Inferior parietal cortex (tissue), 1 donor: ENCODE data around the gene TCF19.

ENCODE experiments used
- DNase-seq: peaks from one replicate; pipeline ENCODE4 v3.0.0-alpha.2; 2016; ENCODE audit errors: extremely low spot score

TCF19 gene

DNA sequence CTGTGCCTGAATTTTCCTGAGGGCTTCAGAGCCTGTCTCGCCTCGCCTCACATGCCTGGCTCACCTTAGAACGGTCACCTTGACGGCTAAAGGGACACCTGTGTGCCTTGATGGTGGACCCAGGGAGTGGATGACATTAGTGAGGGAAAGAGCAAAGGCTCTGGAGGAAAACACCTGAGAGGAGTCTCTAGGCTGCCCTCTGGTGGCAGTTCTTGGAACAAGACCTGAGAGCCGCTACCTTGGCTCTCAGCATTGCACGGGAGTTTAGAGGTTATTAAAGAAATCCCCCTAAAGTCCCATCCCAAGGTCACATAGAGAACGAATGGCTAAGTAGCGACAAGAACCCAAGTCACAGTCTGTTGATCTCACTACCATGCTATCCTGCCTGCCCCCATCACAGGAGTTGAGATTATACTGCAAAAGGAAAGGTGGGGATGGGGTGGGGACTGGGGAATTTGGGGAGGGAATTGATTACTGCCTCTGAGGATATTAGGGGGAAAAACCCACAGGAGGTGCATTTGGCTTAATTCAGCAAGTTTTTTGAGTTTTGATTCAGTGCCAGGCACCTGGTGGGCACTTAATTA lies 30.2 kb upstream of the TCF19 start:
- peak; percentile 74 for DNase-seq

DNA sequence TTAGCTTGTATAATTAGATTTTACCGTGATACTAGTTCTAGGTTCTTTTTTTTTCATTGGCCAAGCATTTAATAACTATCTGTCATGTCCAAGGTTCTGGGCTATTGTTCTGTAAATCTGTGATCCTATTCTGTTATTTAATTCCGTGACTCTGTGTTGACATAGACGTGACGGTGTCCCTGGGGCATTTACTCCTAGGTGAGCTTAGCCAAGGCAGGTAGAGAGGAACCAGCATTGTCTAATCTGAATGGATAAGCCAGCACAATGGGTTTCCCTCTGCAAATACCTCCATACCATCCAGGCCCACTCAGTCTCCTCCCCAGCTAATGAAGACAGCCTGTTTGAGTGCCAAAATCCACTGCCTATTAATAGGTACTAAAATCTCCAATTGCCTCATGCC lies 29.3 kb upstream of the TCF19 start:
- DNase-seq = no peak

DNA sequence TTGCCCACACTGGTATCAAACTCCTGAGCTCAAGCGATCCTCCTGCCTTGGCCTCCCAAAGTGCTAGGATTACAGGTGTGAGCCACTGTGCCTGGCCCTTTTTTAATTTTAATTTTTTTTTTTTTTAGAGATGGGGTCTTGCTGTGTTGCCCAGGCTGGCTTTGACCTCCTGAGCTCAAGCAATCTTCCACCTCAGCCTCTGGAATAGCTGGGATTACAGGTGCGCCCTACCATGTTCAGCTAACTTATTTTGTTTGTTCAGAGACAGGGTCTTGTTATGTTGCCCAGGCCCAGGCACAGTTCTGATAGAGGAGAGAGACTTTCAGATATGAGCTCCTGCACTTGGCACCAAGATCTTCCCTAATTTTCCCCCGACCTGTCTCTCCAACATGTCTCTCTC lies 27.6 kb upstream of the TCF19 start:
- DNase-seq = no peak

DNA sequence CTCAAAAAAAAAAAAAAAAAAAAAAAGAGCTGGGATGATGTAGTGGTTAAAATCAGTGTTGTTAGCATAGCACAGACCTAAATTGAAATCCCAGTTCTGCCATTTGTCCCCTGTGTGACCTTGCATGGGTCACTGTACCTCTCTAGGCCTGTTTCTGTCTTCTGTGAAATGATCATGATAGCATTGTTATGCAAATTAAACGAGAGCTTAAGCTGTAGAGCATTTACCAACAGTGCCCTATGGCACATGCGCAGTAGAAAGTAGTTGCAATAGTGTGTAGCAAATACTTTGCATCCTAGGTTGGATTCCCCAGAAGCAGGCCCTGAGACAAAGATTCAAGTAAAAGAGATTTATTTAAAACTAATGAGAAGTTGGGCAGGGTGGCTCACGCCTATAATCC lies 26.8 kb upstream of the TCF19 start:
- DNase-seq = no peak

DNA sequence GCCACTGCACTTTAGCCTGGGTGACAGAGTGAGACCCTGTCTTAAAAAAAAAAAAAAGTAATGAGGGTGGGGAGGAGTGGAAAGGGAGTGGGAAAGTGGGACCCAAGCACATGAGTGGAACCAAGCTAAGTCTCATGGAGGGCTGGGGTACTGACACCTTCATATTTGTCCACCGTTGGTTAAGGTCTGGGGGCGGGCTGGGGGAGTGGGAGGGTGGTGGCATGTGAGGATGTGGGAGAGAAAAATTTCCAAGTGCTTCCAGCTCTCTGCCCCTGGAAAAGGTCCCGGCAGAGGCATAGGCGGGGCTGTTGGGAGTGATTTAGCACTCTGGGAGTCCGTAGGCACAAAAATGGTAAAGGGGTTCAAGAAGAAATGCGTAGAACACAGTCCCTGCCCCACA lies 25.6 kb upstream of the TCF19 start:
- DNase-seq = no peak

DNA sequence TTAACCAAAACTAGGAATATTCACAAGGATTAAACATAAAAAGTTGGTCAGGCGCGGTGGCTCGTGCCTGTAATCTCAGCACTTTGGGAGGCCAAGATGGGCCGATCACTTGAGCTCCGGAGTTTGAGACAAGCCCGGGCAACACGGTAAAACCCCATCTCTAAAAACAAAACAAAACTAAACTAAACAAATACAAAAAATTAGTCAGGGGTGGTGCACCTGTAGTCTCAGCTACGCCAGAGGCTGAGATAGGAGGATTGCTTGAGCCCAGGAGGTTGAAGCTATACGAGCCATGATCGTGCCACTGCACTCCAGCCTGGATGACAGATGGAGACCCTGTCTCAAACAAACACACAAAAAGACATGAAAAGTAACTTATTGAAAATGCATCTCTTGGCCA lies 22.7 kb upstream of the TCF19 start:
- no peak for DNase-seq

DNA sequence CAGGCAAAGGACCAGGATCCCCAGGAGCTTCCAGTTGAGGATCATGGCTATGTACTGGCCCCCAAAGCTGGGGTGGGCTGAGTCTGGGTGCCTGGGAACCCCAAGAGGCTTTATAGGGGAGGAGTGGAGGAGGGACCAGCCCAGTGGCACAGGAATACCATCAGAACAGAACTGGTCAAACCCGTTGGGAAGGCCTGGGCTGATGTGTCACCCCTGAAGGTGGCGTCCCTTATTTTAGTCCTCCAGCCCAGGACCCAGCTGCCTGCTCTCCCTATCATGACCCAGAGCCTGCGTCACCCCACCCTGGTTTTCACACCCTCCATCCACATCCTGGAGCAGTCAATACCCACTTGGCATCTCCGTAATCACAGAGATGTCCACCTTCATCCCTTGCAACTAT lies 19.4 kb upstream of the TCF19 start, which contains the start of gene PSORS1C2:
PSORS1C2 (minus strand) TSS at position 85 of the 400 bp plus-strand sequence; CDS start at position 45, 40 bp downstream.
- no peak for DNase-seq

DNA sequence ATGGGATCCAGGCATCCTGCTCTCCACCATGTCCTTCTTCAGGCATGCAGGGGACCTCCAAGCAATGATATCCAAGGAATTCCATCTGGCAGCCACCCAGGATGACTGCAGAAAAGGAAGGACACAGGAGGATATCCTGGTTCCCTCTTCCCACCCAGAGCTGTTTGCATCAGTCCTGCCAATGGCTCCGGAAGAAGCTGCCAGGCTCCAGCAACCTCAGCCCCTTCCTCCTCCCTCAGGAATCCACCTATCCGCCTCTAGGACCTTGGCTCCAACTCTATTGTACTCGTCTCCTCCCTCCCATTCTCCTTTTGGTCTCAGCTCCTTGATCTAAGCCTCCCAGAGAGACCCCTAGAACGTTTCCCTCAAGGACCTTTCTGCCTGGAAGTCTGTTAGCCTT lies 18.8 kb upstream of the TCF19 start:
- DNase-seq = no peak

DNA sequence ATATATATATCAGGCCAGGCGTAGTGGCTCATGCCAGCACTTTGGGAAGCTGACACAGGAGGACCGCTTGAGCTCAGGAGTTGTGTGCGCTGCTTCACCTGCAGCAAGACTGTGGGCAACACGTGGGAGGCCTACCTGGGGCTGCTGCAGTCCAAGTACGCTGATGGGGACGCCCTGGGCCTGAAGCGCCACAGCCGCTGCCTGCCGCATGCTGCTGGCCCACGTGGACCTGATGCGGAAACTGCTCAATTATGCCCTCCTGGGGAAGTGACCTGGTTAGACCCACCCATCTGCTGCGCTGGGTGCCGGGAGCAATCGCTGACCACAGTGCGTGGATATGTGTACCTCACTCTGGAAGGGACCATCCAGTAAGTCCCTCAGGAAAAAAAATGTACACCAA lies 17.7 kb upstream of the TCF19 start:
- no peak for DNase-seq

DNA sequence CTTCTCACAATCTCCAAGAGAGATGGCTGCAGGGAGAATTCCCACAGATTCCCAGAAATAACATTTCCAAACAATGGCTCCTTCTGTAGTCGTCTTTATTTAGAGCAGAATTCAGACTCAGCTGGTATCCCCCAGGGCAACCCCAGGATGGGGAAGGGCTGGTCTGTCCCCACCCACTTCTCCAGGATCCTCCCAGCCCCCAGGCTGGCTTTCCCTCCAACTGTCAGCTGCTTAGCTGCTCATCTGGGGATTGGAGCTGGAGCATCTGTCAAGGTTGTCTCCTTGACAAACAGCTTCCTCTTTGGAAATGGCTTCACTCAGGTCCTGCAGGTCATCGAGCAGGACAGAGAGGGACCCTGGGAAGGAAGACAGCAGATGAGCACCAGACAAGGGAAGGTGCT lies 16.0 kb upstream of the TCF19 start:
- no peak for DNase-seq

DNA sequence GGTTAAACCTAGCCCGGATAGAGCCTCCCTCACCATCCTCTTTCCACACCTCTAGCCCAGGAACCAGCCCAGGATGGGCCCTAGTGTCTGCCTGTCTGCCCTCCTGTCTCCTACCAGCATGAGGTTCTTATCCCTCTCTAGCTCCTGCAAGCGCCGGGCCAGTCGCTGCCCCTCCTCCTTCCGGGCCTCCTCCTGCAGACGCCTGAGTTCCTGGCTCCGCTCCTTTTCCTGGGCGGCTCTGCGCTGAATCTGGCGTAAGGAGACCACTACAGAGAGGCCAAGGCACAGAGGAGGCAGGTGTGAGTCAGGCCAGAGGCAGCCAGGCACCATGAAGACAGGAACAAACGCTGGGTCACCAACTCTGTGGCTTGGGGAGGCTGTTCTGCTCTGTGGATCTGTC lies 15.2 kb upstream of the TCF19 start:
- no peak for DNase-seq

DNA sequence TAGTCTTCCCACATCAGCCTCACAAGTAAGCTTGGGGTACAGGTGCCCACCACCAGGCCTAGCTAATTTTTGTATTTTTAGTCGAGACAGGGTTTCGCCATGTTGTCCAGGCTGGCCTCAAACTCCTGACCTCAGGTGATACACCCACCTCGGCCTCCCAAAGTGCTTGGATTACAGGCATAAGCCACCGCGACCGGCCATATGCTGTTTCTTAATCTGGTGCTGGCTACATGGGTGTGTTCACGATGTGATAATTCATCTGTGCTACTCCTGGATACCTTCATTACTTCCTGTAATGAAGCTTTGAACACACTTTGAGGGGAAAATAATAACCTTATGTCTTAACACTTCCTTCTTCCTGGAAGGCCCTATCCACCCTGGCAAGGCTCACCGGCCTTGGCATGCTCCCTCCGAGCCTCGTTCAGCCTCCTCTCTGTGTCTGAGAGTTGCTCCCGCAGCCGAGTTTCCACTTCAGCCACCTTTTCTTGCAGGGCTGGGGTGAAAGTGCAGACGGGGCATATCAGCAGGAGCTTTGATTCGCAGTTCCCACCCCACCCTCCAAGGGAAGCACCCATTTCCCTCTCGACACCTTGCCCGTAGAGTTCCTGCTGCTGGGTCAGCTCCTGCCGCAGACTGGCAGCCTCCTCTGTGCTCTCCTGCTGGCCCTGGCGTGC lies 14.0 kb upstream of the TCF19 start:
- DNase-seq = no peak

DNA sequence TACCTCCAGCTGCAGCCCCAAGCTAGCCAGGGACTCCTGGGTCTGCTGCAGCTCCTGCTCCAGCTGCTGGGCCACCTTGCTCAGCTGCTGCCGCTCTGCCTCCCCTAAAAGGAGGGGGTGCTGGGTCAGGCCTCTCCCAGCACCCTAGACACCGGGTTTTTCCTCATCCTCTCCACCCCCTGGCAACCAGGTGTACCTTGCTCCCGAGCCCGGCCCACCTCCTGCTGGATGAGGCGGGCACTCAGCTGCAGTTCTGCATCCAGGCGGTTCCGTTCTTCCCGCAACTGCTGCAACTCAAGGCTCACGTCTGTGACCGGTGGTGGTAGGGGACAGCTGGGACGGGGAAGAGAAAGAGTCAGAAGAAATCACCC lies 13.4 kb upstream of the TCF19 start:
- no peak for DNase-seq

DNA sequence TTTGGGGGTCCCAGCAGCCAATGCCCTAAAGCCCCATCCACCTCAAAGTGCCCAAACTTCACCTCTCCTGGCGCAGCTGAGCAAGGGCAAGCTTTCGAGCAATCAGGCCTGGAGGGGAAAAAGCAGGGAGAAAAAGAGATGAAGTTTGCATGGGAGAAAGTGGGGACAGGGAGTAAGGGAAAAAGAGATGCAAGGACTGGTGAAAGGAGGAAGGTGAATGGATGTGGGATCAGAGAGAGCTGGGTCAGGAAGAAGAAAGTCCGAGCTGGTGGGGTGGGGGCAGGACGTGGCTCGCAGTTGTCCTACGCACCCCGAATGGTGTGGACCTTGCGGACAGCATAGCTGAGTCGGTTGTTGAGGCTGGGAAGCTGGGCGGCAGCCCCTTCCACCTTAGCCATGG lies 13.0 kb upstream of the TCF19 start:
- DNase-seq = no peak

DNA sequence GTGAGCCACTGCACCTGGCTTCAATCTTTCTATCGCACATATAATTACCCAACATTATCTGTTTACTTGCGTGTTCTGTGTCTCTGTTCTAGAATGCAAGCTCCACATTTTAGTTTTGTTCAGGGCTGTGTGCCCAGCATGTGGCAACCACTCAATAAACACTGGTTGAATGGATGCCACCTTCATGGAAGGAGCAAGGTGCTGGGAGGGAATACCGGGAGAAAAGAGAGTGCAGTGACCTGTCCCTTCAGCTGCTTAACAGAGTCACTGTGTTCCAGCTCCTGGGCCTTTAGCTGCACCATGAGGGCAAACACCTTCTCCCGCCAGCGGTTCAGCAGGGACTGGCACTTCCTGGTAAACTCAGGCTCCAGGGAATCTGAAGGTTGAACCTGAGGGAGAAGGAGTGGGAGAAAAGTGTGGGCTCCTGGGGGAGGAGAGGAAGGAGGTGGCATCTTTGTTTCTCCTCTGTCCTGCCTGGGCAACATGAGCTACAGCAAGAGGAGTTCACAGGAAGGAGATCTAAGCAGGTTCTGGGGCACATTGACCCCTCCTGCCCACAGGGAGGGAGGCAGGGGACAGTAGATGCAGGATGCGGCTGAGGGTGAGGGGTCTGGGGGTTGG lies 8.5 kb upstream of the TCF19 start:
- DNase-seq = no peak

DNA sequence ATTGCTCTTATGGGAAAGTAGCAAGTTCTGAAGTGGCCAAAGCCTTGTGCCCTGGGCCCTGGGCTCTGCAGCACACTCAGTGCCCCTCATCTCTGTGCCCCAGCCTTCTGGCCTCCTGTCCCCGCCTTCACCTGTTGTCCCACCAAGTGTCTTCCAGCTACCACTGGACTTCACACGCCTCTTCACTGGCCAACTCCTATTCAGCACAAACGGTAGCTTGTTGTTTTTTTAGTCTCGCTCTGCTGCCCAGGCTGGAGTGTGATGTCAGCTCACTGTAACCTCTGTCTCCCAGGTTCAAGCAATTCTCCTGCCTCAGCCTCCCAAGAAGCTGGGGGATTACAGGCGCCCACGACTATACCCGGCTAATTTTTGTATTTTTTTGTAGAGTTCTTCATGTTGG lies 5.6 kb upstream of the TCF19 start:
- no peak for DNase-seq

DNA sequence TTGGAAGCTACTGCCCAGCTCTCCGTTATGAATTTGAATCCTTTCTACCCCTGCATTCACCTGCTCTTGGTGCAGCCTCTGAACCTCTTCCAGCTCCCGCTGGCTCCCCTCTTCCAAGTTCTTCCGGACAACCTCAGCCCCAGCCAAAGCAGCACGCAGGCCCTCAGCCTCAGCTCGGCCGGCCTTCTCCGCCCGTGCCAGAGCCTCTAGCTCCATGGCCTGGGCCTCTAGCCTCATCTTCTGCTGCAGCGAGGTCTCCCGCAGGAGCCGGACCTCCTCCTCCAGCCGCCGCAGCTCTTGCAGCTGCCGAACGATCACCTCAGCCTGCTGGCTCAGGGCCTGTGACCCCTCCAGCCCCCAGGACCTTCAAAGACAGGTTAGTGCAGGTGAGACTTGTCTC lies 4.0 kb upstream of the TCF19 start:
- no peak for DNase-seq

DNA sequence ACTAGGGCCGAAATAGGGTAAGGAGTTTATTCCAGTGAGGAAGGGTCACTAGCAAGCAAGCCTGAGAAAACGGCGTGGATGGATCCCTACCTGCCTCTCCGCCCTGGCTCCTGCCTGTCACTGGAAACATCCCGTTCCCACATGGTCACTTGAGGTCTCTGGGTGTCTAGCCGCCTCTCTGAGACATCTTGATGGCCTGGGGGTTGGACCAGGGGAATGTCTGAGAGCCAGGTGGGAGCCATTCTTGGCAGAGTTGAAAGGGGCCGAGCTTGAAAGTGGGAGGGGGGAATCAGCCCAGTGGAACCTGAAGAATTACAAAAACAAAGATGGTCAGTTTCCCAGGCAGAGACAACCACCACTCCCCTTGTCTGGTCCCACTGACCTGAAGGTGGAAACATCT lies 1.7 kb upstream of the TCF19 start:
- DNase-seq = no peak

DNA sequence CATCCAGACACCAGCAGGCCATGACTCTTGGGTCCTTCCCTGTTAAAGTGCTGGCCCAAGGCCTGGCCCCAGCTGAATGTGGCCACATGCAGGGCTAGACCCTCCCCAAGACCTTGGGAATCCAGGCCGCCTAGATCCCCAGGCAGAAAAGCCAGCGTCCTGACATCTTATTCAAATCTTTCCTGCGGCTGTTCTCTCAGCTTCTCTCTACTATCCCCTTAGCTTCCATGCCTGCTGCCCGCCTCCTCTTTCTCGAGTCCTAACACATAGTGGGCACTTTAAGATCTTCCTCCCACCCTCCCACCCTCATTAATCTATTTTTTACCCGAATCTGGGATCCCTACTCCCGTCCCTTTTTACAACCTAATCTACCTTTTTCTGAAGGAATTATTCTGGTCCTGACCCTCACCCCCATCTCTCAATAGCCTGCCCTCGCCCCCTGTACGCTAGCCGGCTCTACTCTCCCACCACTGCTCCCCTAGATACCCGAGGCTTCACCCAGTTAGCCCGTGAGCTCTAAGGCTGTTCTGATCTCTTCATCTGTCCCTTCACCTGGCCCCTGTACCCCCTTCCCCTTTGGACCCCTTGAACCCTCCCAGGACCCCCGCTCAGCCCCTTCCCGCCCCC lies 763 bp upstream of the TCF19 start, which contains the start of gene CCHCR1:
CCHCR1 (minus strand) TSS at position 290 of the 627 bp plus-strand sequence; CDS start at position 88, 202 bp downstream.
- DNase-seq = no peak

DNA sequence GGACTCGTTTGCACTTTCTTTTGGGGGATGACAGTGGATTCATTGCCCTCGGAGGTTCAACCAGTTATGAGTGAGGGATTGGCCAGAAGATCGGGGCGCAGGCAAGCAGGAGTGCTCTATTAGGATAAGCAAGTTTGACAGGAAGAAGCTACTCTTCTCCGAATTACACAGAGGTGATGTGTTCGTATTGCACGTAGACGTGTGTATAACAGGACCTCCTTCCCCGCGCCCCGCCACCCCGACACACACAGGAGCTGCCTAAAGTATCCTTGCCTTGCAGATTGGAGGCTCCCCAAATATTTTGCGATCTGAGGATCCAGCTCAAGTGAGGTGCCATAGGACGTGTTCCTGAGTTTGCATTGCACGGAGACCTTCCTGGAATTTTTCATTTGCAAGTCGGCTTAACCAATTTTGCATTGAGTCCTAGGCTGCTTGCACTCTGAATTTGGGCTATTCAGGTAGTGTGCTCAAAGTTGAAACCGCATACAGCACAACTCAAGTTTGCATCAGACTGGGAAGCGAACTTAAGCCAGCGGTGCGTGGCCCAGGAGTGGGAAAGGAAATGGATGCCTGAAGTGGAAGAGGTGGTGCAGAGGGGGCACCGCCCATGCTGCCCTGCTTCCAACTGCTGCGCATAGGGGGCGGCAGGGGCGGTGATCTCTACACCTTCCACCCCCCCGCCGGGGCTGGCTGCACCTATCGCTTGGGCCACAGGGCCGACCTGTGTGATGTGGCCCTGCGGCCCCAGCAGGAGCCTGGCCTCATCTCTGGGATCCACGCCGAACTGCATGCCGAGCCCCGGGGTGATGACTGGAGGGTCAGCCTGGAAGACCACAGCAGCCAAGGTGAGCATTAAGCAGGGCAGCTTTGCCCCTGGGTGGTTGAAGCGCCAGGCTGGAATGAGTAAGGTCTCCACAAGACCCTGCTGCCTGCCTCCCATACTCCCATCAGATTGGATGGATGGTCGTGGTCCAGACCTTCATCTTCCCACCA lies 770 bp downstream of the TCF19 start:
- DNase-seq = no peak

DNA sequence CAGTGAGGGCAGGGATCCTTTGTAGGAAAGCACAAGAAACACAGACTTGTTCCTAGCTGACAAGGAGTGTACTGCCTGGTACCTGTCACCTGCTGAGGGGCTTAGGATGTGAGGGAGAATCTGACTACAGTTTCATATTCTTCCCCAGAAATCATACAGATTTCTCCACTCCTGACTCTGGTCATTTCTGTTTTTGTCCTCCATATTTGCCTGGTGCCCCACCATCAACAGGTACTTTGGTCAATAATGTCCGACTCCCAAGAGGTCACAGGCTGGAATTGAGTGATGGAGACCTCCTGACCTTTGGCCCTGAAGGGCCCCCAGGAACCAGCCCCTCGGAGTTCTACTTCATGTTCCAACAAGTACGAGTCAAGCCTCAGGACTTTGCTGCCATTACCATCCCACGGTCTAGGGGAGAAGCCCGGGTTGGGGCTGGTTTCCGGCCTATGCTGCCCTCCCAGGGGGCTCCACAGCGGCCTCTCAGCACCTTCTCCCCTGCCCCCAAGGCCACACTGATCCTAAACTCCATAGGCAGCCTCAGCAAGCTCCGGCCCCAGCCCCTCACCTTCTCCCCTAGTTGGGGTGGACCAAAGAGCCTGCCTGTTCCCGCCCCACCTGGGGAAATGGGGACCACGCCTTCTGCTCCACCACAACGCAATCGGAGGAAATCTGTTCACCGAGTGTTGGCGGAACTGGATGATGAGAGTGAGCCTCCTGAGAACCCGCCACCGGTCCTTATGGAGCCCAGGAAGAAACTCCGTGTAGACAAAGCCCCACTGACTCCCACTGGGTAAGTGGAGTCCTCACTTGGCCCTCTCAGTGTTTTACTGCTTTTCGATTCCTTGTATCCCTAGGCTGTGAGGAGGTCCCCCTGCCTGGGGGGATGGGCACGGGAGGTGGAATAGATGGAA lies 3.1 kb downstream of the TCF19 start:
- DNase-seq = no peak
